Adrenal gland (tissue), 12 donors: ENCODE measurements around the gene SPNS3. TPM values are rescaled to one million over a fixed set of nuclear protein-coding genes. Genes with fewer than 3 reads are reported as not detected.

Experiments used
- DNase-seq, 7 donors: peaks; one replicate each; pipeline ENCODE4 v3.0.0-alpha.2; 2019 to 2020
- H3K27ac ChIP-seq, 5 donors: fragments of 200-600 bp; sonication (generic) in 4 of 5; 1 replicate in 3 of 5; 2 replicates in 2 of 5; pipeline versions ENCODE4 v1.5.1 to v1.8.0; 2016 to 2020; ENCODE audit warnings: mild to moderate bottlenecking in 1 of 5
- H3K27me3 ChIP-seq: fragments of 200-600 bp; 2 replicates; pipeline ENCODE4 v1.8.0; 2021
- H3K36me3 ChIP-seq, 2 donors: fragments of 200-600 bp; replicated peaks in 1 of 2; 1 replicate in 1 of 2; 2 replicates in 1 of 2; pipeline versions ENCODE4 v1.5.1 to v1.8.0; 2018 to 2022
- H3K4me1 ChIP-seq, 2 donors: fragments of 200-600 bp; replicated peaks in 1 of 2; 1 replicate in 1 of 2; 2 replicates in 1 of 2; pipeline versions ENCODE4 v1.5.1 to v1.8.0; 2018 to 2021
- H3K4me3 ChIP-seq, 4 donors: fragments of 200-600 bp; sonication (generic) in 3 of 4; one replicate each; pipeline ENCODE4 v1.5.1; 2016 to 2018
- H3K9me3 ChIP-seq, 3 donors: fragments of 200-600 bp; sonication (generic) in 1 of 3; replicated peaks in 1 of 3; 1 replicate in 2 of 3; 2 replicates in 1 of 3; pipeline versions ENCODE4 v1.5.1 to v1.8.0; 2016 to 2021
- CTCF ChIP-seq, 6 experiments: fragments of 450-650 bp in 4 of 6; fragments of 200-600 bp in 2 of 6; sonication (generic) in 1 of 6; IDR thresholded peaks; 1 replicate in 5 of 6; 2 replicates in 1 of 6; pipeline versions ENCODE4 v1.5.1 to v1.8.0; 2016 to 2021; ENCODE audit warnings: antibody characterized with exemption in 6 of 6, mild to moderate bottlenecking in 2 of 6, moderate library complexity in 1 of 6
- POLR2A ChIP-seq, 2 donors: fragments of 450-650 bp; IDR thresholded peaks; one replicate each; pipeline ENCODE4 v1.6.1; 2017; ENCODE audit warnings: antibody characterized with exemption in 2 of 2, mild to moderate bottlenecking in 2 of 2, moderate library complexity in 1 of 2
- WGBS, 4 donors: extraction: QIAGEN DNeasy Blood & Tissue Kit in 2 of 4; methylation state at CpG; one replicate each; pipeline versions ENCODE4 v1.1.5 to v1.1.7; 2013 to 2017; 5-methylcytosine and 5-hydroxymethylcytosine counted together
- intact Hi-C, 2 donors: fragments of 100-400 bp; cut with DNase I; formaldehyde crosslinking; loops; one replicate each; pipeline versions ENCODE4 v1.14.1 to v1.15.0; 2022 to 2023
- polyA plus RNA-seq, 3 donors: library from polyadenylated mRNA; stranded (reverse); fragments of 200-250 nt in 2 of 3; fragments of 350-450 nt in 1 of 3; fragmentation: Illumina TruSeq in 1 of 3; extraction: RNeasy Lipid Tissue Mini Kit (QIAGEN cat#74804) in 1 of 3; gene quantifications; one replicate each; pipeline ENCODE4 v1.2.3, GENCODE V29; 2013 to 2014
- total RNA-seq, 9 donors: library from RNA; depleted of rRNA in 4 of 9; stranded (reverse); fragments of >200 nt in 4 of 9; fragments of 120-200 nt in 1 of 9; fragmentation: NEBNext Ultra II Directional in 1 of 9; extraction: Animal tissue kit (Norgen Biotek cat#: 25700) in 1 of 9; gene quantifications; one replicate each; pipeline versions ENCODE4 v1.1.0 to v1.2.4, GENCODE V29; 2013 to 2023
- donor health status: healthy with polysubstance abuse.
- donor health status: Bipolar disorder and iron deficiency.
- donor health status: DM: yes; HTN: yes; CAD: no.
- donor health status: DM: no; HTN: no; CAD: no.
- donor health status: DM: no; HTN: no; CAD: no.
- donor health status: DM: yes; HTN: yes; CAD: no.

SPNS3 gene
- total and polyA plus RNA-seq, 12 donors: 0.33 to 10.5 (median 4.3) TPM

- 78 to 91% (median 83%) methylated on average over 4 to 9 of the region's 9 CpGs for WGBS, 4 donors
- intact Hi-C loops: no loop called here
- TF ChIP-seq CTCF (IDR thresholded peaks at IDR 0.05) (no peak), POLR2A (IDR thresholded peaks at IDR 0.05) (no peak)
Measured at GRCh38 chr17:4475001-4475400, 41.3 kb downstream of the SPNS3 start.

GRCh38 chr17:4475463-4475862 is 41.7 kb downstream of the SPNS3 start:
- no peaks in the 10 kb centered on the region for H3K36me3 ChIP-seq
- intact Hi-C loops: no loop called here
- 67 to 91% (median 83%) methylated on average over 6 to 7 of the region's 7 CpGs for WGBS, 4 donors
- H3K4me1 ChIP-seq: no peaks in the 10 kb centered on the region
- TF ChIP-seq POLR2A (IDR thresholded peaks at IDR 0.05) (no peak), CTCF (IDR thresholded peaks at IDR 0.05) (no peak)
- no peak overlapping the region for H3K27ac ChIP-seq
- DNase-seq: no peak
- H3K27me3 ChIP-seq: no peaks in the 10 kb centered on the region
- no peaks in the 10 kb centered on the region for H3K9me3 ChIP-seq
- H3K4me3 ChIP-seq: no peak overlapping the region

More at GRCh38 chr17:4475001-4475400, 41.3 kb downstream of the SPNS3 start:
- Histone ChIP-seq H3K27me3 (no peaks in the 10 kb centered on the region), H3K9me3 (no peaks in the 10 kb centered on the region), H3K36me3 (no peaks in the 10 kb centered on the region), H3K4me1 (no peaks in the 10 kb centered on the region), H3K27ac (no peak overlapping the region), H3K4me3 (no peak overlapping the region)
- DNase-seq: no peak

GRCh38 chr17:4476017-4476416 is 42.3 kb downstream of the SPNS3 start:
- no peak for DNase-seq
- no peak overlapping the region for H3K27ac ChIP-seq
- WGBS, 4 donors: 70 to 89% (median 86%) methylated on average over 7 to 14 of the region's 14 CpGs
- intact Hi-C loops: no loop called here
- no peaks in the 10 kb centered on the region for H3K36me3 ChIP-seq
- H3K4me3 ChIP-seq: no peak overlapping the region
- H3K27me3 ChIP-seq: no peaks in the 10 kb centered on the region
- H3K4me1 ChIP-seq: no peaks in the 10 kb centered on the region
- no peaks in the 10 kb centered on the region for H3K9me3 ChIP-seq
- TF ChIP-seq POLR2A (IDR thresholded peaks at IDR 0.05): no peak
- TF ChIP-seq CTCF (IDR thresholded peaks at IDR 0.05): no peak

- no peak for DNase-seq
- intact Hi-C loops: no loop called here
- Histone ChIP-seq H3K4me1 (no peaks in the 10 kb centered on the region), H3K9me3 (no peaks in the 10 kb centered on the region), H3K36me3 (no peaks in the 10 kb centered on the region), H3K27ac (no peak overlapping the region), H3K27me3 (no peaks in the 10 kb centered on the region), H3K4me3 (no peak overlapping the region)
- TF ChIP-seq CTCF (IDR thresholded peaks at IDR 0.05) (no peak), POLR2A (IDR thresholded peaks at IDR 0.05) (no peak)
- WGBS, 4 donors: 79 to 95% (median 85%) methylated on average over 7 to 19 of the region's 19 CpGs
Measured at GRCh38 chr17:4476511-4477070, 42.9 kb downstream of the SPNS3 start.
